Skin of body (tissue), 2 donors: ENCODE measurements around the gene MTMR3. TPM values are rescaled to one million over a fixed set of nuclear protein-coding genes. Genes with fewer than 3 reads are reported as not detected.
"Not testable (repeated sequence)": the region's sequence is repeated elsewhere in the genome, so short reads cannot be mapped to it uniquely, and the experiment has no call there.

Experiments used
- DNase-seq: peaks from one replicate; lab custom pipeline; 2025; lab: John Stamatoyannopoulos, UW
- total RNA-seq: library from RNA; depleted of rRNA; stranded (reverse); fragments of >200 nt; gene quantifications from one replicate; pipeline ENCODE4 v1.2.3, GENCODE V29; 2014

Gene MTMR3
- total RNA-seq, 1 donor from 2014 or later = 60.1 TPM

GRCh38 chr22:30045901-30046715, 163.1 kb downstream of the MTMR3 start:
- DNase-seq = no peak

GRCh38 chr22:30046716-30047363, 163.9 kb downstream of the MTMR3 start:
- no peak for DNase-seq

GRCh38 chr22:30047364-30047738, 164.4 kb downstream of the MTMR3 start:
- no peak for DNase-seq

- DNase-seq = no peak
Observed at GRCh38 chr22:30048681-30049080, 165.7 kb downstream of the MTMR3 start.

GRCh38 chr22:30054067-30054763, 171.2 kb downstream of the MTMR3 start:
- no peak for DNase-seq

- no peak for DNase-seq
Observed at GRCh38 chr22:30054764-30055069, 171.7 kb downstream of the MTMR3 start.

GRCh38 chr22:30056015-30056414, 173.0 kb downstream of the MTMR3 start:
- no peak for DNase-seq

- DNase-seq = no peak
Observed at GRCh38 chr22:30057375-30057774, 174.4 kb downstream of the MTMR3 start.

GRCh38 chr22:30059346-30060020, 176.5 kb downstream of the MTMR3 start:
- not testable (repeated sequence) for DNase-seq

GRCh38 chr22:30061094-30061493, 178.1 kb downstream of the MTMR3 start:
- not testable (repeated sequence) for DNase-seq

GRCh38 chr22:30062259-30062658, 179.3 kb downstream of the MTMR3 start:
- DNase-seq = no peak

- DNase-seq = no peak
Observed at GRCh38 chr22:30062950-30063349, 180.0 kb downstream of the MTMR3 start.

GRCh38 chr22:30064172-30064571, 181.2 kb downstream of the MTMR3 start:
- DNase-seq = no peak

GRCh38 chr22:30073743-30074142, 190.8 kb downstream of the MTMR3 start:
- no peak for DNase-seq

- DNase-seq = no peak
Observed at GRCh38 chr22:30074147-30074546, 191.2 kb downstream of the MTMR3 start.

GRCh38 chr22:30074994-30075393, 192.0 kb downstream of the MTMR3 start:
- no peak for DNase-seq

GRCh38 chr22:30077279-30077880, 194.4 kb downstream of the MTMR3 start:
- DNase-seq = no peak

- DNase-seq = no peak
Observed at GRCh38 chr22:30078320-30079311, 195.6 kb downstream of the MTMR3 start.

- DNase-seq = no peak
Observed at GRCh38 chr22:30079952-30080533, 197.1 kb downstream of the MTMR3 start, which contains the start of gene HORMAD2. TSS of gene HORMAD2 (plus strand) at chr22:30080464. CDS start at chr22:30093953, 13,489 bp downstream.
